A549 (cell line): ENCODE measurements around the gene BET1L. TPM values are rescaled to one million over a fixed set of nuclear protein-coding genes. Genes with fewer than 3 reads are reported as not detected.
A peak's percentile ranks its signal among the peaks of the same experiment; 100 is the strongest.

Experiments
- ATAC-seq, 2 experiments: fragments of 200-7000 bp in 1 of 2; fragments of >200 bp in 1 of 2; cut with Nextera tagmentation in 1 of 2; cut with Tn5 transposase in 1 of 2; 3 replicates each; pipeline versions ENCODE4 v1.8.0 to v1.9.1; 2018 to 2020; ENCODE audit warnings: mild to moderate bottlenecking in 1 of 2, moderate library complexity in 1 of 2
- CTCF ChIA-PET: fragments of 300-600 bp; sonication (Branson Sonifier 250); formaldehyde crosslinking; extraction: SDS; loops from one replicate; lab custom pipeline; 2021; ENCODE audit warnings: antibody characterized with exemption, inconsistent platforms; lab: Yijun Ruan, JAX
- POLR2A ChIA-PET: fragments of 350-600 bp; formaldehyde crosslinking; extraction: SDS; loops from one replicate; lab custom pipeline; 2021; ENCODE audit warnings: antibody characterized with exemption, inconsistent platforms; lab: Yijun Ruan, JAX
- DNase-seq, 2 experiments: peaks; one replicate each; pipeline versions ENCODE4 v3.0.0 to v3.0.0-alpha.2; 2011 to 2016; ENCODE audit warnings: low read depth in 1 of 2, low spot score in 1 of 2
- FAIRE-seq: peaks from 2 replicates; lab custom pipeline; 2011; peaks lifted over from hg19 to GRCh38; lab: Jason Lieb, UNC
- H3K27ac ChIP-seq, 2 experiments: fragments of >200 bp; sonication (Bioruptor Twin); formaldehyde crosslinking; 3 replicates each; pipeline ENCODE4 v1.5.1; 2016 to 2017
- H3K4me1 ChIP-seq: fragments of >200 bp; sonication (Bioruptor Twin); formaldehyde crosslinking; 3 replicates; pipeline ENCODE4 v1.6.1; 2016
- H3K4me2 ChIP-seq: fragments of >200 bp; sonication (Bioruptor Twin); formaldehyde crosslinking; 3 replicates; pipeline ENCODE4 v1.6.1; 2016
- H3K4me3 ChIP-seq: fragments of >200 bp; sonication (Bioruptor Twin); formaldehyde crosslinking; 3 replicates; pipeline ENCODE4 v1.5.1; 2016
- H3K9me3 ChIP-seq: fragments of >200 bp; sonication (Bioruptor Twin); formaldehyde crosslinking; 3 replicates; pipeline ENCODE4 v1.6.1; 2016
- BCL3 ChIP-seq: fragments of >200 bp; sonication (Bioruptor Twin); formaldehyde crosslinking; IDR thresholded peaks from 3 replicates; pipeline ENCODE4 v1.6.1; 2016
- CBX8 ChIP-seq: fragments of 200-600 bp; sonication (generic); IDR thresholded peaks from 2 replicates; pipeline ENCODE4 v1.6.1; 2016
- CEBPB ChIP-seq, 2 experiments: fragments of >200 bp in 1 of 2; sonication (Bioruptor Twin) in 1 of 2; formaldehyde crosslinking in 1 of 2; IDR thresholded peaks; 2 replicates each; pipeline ENCODE4 v1.6.1; 2012 to 2016
- EHF ChIP-seq: fragments of 250-450 bp; sonication (Bioruptor Pico); IDR thresholded peaks from 2 replicates; pipeline ENCODE4 v1.5.0; 2020; ENCODE audit warnings: mild to moderate bottlenecking
- ELK1 ChIP-seq: fragments of 150-350 bp; IDR thresholded peaks from 2 replicates; pipeline ENCODE4 v1.6.1; 2014; ENCODE audit warnings: low read depth, mild to moderate bottlenecking, low read length
- EP300 ChIP-seq, 2 experiments: fragments of >200 bp; sonication (Bioruptor Twin); formaldehyde crosslinking; IDR thresholded peaks; 2 replicates in 1 of 2; 3 replicates in 1 of 2; pipeline ENCODE4 v1.6.1; 2016 to 2017
- FOSB ChIP-seq: fragments of 250-450 bp; sonication (Bioruptor Pico); IDR thresholded peaks from 2 replicates; pipeline ENCODE4 v1.5.0; 2020; ENCODE audit warnings: mild to moderate bottlenecking, moderate library complexity
- FOSL2 ChIP-seq, 2 experiments: fragments of 450-650 bp in 1 of 2; fragments of >200 bp in 1 of 2; sonication (Bioruptor Twin) in 1 of 2; formaldehyde crosslinking; IDR thresholded peaks; 2 replicates each; pipeline versions ENCODE4 v1.5.0 to v1.6.1; 2016 to 2020; ENCODE audit warnings: mild to moderate bottlenecking in 1 of 2, moderate library complexity in 1 of 2
- GATA3 ChIP-seq: IDR thresholded peaks from 2 replicates; pipeline ENCODE4 v1.6.1; 2012; ENCODE audit warnings: borderline replicate concordance
- HDAC2 ChIP-seq: fragments of 200-600 bp; sonication (generic); IDR thresholded peaks from 2 replicates; pipeline ENCODE4 v1.6.1; 2016
- HOXB13 ChIP-seq: fragments of 250-450 bp; sonication (Bioruptor Pico); IDR thresholded peaks from 2 replicates; pipeline ENCODE4 v1.5.0; 2020; ENCODE audit warnings: low read depth, mild to moderate bottlenecking, moderate library complexity
- KDM5A ChIP-seq: fragments of 200-600 bp; sonication (generic); IDR thresholded peaks from 2 replicates; pipeline ENCODE4 v1.6.1; 2016; ENCODE audit warnings: antibody characterized with exemption, mild to moderate bottlenecking
- NR3C1 ChIP-seq: fragments of >200 bp; sonication (Bioruptor Twin); formaldehyde crosslinking; IDR thresholded peaks from 3 replicates; pipeline ENCODE4 v1.6.1; 2017
- RCOR1 ChIP-seq: fragments of 150-350 bp; IDR thresholded peaks from 2 replicates; pipeline ENCODE4 v1.6.1; 2014; ENCODE audit warnings: antibody characterized with exemption, low read length, low read depth
- USF2 ChIP-seq: fragments of 450-650 bp; IDR thresholded peaks from 2 replicates; pipeline ENCODE4 v1.6.1; 2014; ENCODE audit warnings: antibody characterized with exemption
- ZC3H11A ChIP-seq: fragments of 450-650 bp; IDR thresholded peaks from 2 replicates; pipeline ENCODE4 v1.6.1; 2014; ENCODE audit warnings: antibody characterized with exemption, mild to moderate bottlenecking
- WGBS: methylation state at CpG from one replicate; pipeline ENCODE4 v1.1.6; 2017; ENCODE audit errors: missing lambda C conversion rate; 5-methylcytosine and 5-hydroxymethylcytosine counted together
- polyA plus RNA-seq, 4 experiments: library from polyadenylated mRNA; depleted of rRNA in 3 of 4; stranded (reverse); fragments of >200 nt; fragmentation: RNase III in 1 of 4; extraction: RNeasy Plus Mini Kit Qiagen cat#74134 plus additional on column Dnase treatment in 1 of 4; gene quantifications; 2 replicates in 3 of 4; 3 replicates in 1 of 4; pipeline ENCODE4 v1.2.3, GENCODE V29; 2011 to 2017
- TF ChIP-seq, protein P1 (sequence below): IDR thresholded peaks from 2 replicates; pipeline ENCODE4 v1.6.1; 2012

BET1L gene
- polyA plus RNA-seq, 2 of the 4 experiments (the other 2 are of a cell fraction), result 28.5 to 44.5 TPM

DNA sequence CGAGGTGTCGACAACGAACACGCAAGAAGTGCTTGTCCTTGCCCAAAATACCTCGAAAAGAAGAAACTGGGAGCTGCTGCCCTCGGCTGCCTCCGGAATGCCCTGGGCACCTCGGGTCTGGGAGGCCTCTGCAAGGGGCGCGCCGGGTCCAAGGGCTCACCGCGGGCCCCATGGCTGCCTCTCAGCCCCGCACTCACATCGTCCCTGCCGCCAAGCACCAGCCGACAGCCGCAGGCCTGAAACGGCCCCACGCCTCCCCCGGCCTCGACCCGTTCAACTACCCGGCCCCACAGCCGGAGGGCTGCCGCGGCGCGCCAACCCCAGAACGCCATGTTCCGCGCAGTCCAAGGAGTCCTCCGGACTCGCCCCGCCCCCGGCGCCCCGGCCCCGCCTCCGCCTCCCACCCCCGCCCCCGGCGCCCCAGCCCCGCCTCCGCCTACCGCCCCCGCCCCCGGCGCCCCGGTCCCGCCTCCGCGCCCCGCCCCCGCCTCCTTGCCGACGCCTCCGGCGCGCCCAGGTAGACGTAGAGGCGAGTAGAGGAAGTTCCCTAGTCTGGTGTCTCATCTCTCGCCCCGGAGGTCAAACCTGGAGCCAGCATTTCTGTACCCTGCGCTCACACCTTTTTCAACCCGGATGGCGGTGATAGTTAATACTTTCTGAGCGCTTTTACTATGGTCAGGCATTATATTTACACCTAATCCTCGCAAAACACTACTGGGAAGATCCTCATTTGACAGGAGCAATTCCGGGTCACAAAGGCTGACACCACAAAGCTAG lies 29.0 kb upstream of the BET1L start, which contains the start of gene SIRT3 (continued):
- TF ChIP-seq BCL3 (peak; percentile 74; the same call in 1 of the 3 replicates), EP300 (IDR thresholded peaks at IDR 0.05) (no peak), GATA3 (no peak), FOSL2 (IDR thresholded peaks at IDR 0.05) (no peak), FOSL2 (CRISPR knock-in tag; IDR thresholded peaks at IDR 0.05) (no peak), ELK1 (no peak), KDM5A (peak; percentile 65; the same call in 1 of the 2 replicates)
- TF ChIP-seq, protein P1, sequence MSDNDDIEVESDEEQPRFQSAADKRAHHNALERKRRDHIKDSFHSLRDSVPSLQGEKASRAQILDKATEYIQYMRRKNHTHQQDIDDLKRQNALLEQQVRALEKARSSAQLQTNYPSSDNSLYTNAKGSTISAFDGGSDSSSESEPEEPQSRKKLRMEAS, result peak; percentile 43; the same call in 1 of the 2 replicates
- TF ChIP-seq, all 56 proteins: peak for 12

- DNase-seq (no peak), FAIRE-seq (no peak), ATAC-seq (peak in 1 of 2 experiments; percentile 29; a peak in 4 of 6 replicates)
- Histone ChIP-seq H3K4me1 (peaks cover 17% of the 10 kb centered on the region; the same call in 2 of the 3 replicates), H3K9me3 (no peaks in the 10 kb centered on the region), H3K4me3 (peak overlapping the region; percentile 91), H3K27ac (peak overlapping the region; percentile 78 to 95), H3K4me2 (peak overlapping the region; percentile 88)
- 6% methylated on average over 13 of the region's 13 CpGs for WGBS
- ChIA-PET POLR2A (no interaction called here), CTCF (interaction anchor here (0.9 to 2.0 kb wide), 4 partner anchors 13 to 213 kb away, joined by 3 to 7 read pairs (median 5); no protein-coding TSS in a partner anchor)
- TF ChIP-seq FOSB (CRISPR knock-in tag) (no peak), NR3C1 (no peak), RCOR1 (no peak), CBX8 (no peak)
Observed at GRCh38 chr11:235609-235996, 28.4 kb upstream of the BET1L start.

- H3K4me2 ChIP-seq, result peak overlapping the region; percentile 88
- WGBS, result 83% methylated on average over 8 of the region's 8 CpGs
- FAIRE-seq, result no peak
- H3K4me3 ChIP-seq, result peak overlapping the region; percentile 91
- no peak for TF ChIP-seq ZC3H11A
- no peak for TF ChIP-seq EHF
- no peak for TF ChIP-seq GATA3
- TF ChIP-seq CEBPB (IDR thresholded peaks at IDR 0.05), result no peak
- TF ChIP-seq HOXB13 (CRISPR knock-in tag), result no peak
- H3K4me1 ChIP-seq, result peaks cover 17% of the 10 kb centered on the region; the same call in 2 of the 3 replicates
- CTCF ChIA-PET, result interaction anchor here (0.9 to 2.0 kb wide), 5 partner anchors 12 to 214 kb away, joined by 3 to 7 read pairs (median 3); no protein-coding TSS in a partner anchor
- ATAC-seq, result no peak
- peak overlapping the region; percentile 78 to 95; a peak in 5 of 6 replicates for H3K27ac ChIP-seq
- POLR2A ChIA-PET, result interaction anchor here (0.9 kb wide), 1 partner anchor 28 kb away, joined by 5 read pairs; the partner anchor contains the start of genes BET1L and RIC8A
- H3K9me3 ChIP-seq, result no peaks in the 10 kb centered on the region
- no peak for DNase-seq
Observed at GRCh38 chr11:235180-235579, 28.0 kb upstream of the BET1L start.

- POLR2A ChIA-PET, result no interaction called here
- CTCF ChIA-PET, result interaction anchor here (1.0 to 2.4 kb wide), 3 partner anchors 11 to 42 kb away, joined by 3 to 10 read pairs (median 4); no protein-coding TSS in a partner anchor
- Histone ChIP-seq H3K27ac (no peak overlapping the region), H3K9me3 (no peaks in the 10 kb centered on the region), H3K4me2 (no peak overlapping the region), H3K4me1 (peaks cover 11% of the 10 kb centered on the region; the same call in 2 of the 3 replicates), H3K4me3 (no peak overlapping the region)
- FAIRE-seq, result no peak
- no peak for DNase-seq
- ATAC-seq, result no peak
- WGBS, result 87% methylated on average over 20 of the region's 20 CpGs
- no peak for TF ChIP-seq FOSL2 (IDR thresholded peaks at IDR 0.05)
- no peak for TF ChIP-seq FOSL2 (CRISPR knock-in tag; IDR thresholded peaks at IDR 0.05)
- TF ChIP-seq USF2, result no peak
- TF ChIP-seq ZC3H11A, result no peak
- no peak for TF ChIP-seq FOSB (CRISPR knock-in tag)
- no peak for TF ChIP-seq HDAC2
Observed at GRCh38 chr11:232783-233565, 25.8 kb upstream of the BET1L start.
